HEK293 (cell line): ENCODE measurements around the gene NRIP2.
A peak's percentile ranks its signal among the peaks of the same experiment; 100 is the strongest.

Source experiments
- CTCF ChIA-PET: fragments of 350-600 bp; formaldehyde crosslinking; extraction: SDS; loops from one replicate; lab custom pipeline; 2021; ENCODE audit warnings: antibody characterized with exemption; lab: Yijun Ruan, JAX
- POLR2A ChIA-PET: fragments of 300-600 bp; formaldehyde crosslinking; extraction: SDS; loops from one replicate; lab custom pipeline; 2020; ENCODE audit warnings: antibody characterized with exemption, inconsistent platforms; lab: Yijun Ruan, JAX
- H3K27ac ChIP-seq: fragments of 200-500 bp; sonication (Bioruptor generic); 2 replicates; pipeline ENCODE4 v1.5.1; 2014; ENCODE audit warnings: low read depth, low read length, control low read depth, inconsistent platforms; ENCODE audit errors: extremely low read depth
- H3K36me3 ChIP-seq, 2 experiments: fragments of 200-500 bp in 1 of 2; sonication (Bioruptor generic) in 1 of 2; 1 replicate in 1 of 2; 2 replicates in 1 of 2; pipeline ENCODE4 v1.5.1; 2014 to 2017; ENCODE audit warnings: inconsistent platforms in 2 of 2, low read length in 2 of 2; ENCODE audit not compliant: control insufficient read depth in 2 of 2, insufficient read depth in 1 of 2
- H3K4me1 ChIP-seq: fragments of 200-500 bp; sonication (Bioruptor generic); 2 replicates; pipeline ENCODE4 v1.5.1; 2014; ENCODE audit warnings: mild to moderate bottlenecking, low read length, inconsistent platforms; ENCODE audit not compliant: control insufficient read depth, insufficient read depth
- H3K4me3 ChIP-seq: 2 replicates; pipeline ENCODE4 v1.5.1; 2011; ENCODE audit warnings: low read depth, mild to moderate bottlenecking, control low read depth, low read length, moderate library complexity
- H3K9me3 ChIP-seq: fragments of 200-500 bp; sonication (Bioruptor generic); 2 replicates; pipeline ENCODE4 v1.5.1; 2014; ENCODE audit warnings: low read depth, low read length, inconsistent platforms; ENCODE audit not compliant: control insufficient read depth, insufficient read depth
- GLIS2 ChIP-seq: fragments of 450-650 bp; formaldehyde crosslinking; IDR thresholded peaks from 2 replicates; pipeline ENCODE4 v1.5.1; 2016; ENCODE audit warnings: missing biosample characterization, missing genetic modification characterization
- KLF9 ChIP-seq: fragments of 450-650 bp; formaldehyde crosslinking; IDR thresholded peaks from 2 replicates; pipeline ENCODE4 v1.5.1; 2016; ENCODE audit warnings: missing biosample characterization, missing genetic modification characterization, low read depth
- PRDM1 ChIP-seq: fragments of 450-650 bp; formaldehyde crosslinking; IDR thresholded peaks from 2 replicates; pipeline ENCODE4; 2016; ENCODE audit warnings: missing biosample characterization, missing genetic modification characterization
- SALL2 ChIP-seq: fragments of 450-650 bp; formaldehyde crosslinking; IDR thresholded peaks from 2 replicates; pipeline ENCODE4 v1.5.0; 2017; ENCODE audit warnings: missing biosample characterization, mild to moderate bottlenecking, missing genetic modification characterization, borderline replicate concordance
- SP2 ChIP-seq: fragments of 450-650 bp; formaldehyde crosslinking; IDR thresholded peaks from 2 replicates; pipeline ENCODE4 v1.5.1; 2016; ENCODE audit warnings: missing biosample characterization, missing genetic modification characterization
- WT1 ChIP-seq: fragments of 450-650 bp; formaldehyde crosslinking; IDR thresholded peaks from 2 replicates; pipeline ENCODE4 v1.5.1; 2016; ENCODE audit warnings: missing biosample characterization, missing genetic modification characterization
- ZBTB20 ChIP-seq: fragments of 450-650 bp; formaldehyde crosslinking; IDR thresholded peaks from 2 replicates; pipeline ENCODE4 v1.5.1; 2016; ENCODE audit warnings: missing biosample characterization, missing genetic modification characterization
- ZBTB8A ChIP-seq: fragments of 450-650 bp; formaldehyde crosslinking; IDR thresholded peaks from 2 replicates; pipeline ENCODE4 v1.5.1; 2016; ENCODE audit warnings: missing biosample characterization, missing genetic modification characterization
- ZFHX2 ChIP-seq: fragments of 450-650 bp; formaldehyde crosslinking; conservative IDR thresholded peaks from 2 replicates; pipeline ENCODE4 v1.5.1; 2016; ENCODE audit warnings: missing biosample characterization, missing genetic modification characterization
- ZFP3 ChIP-seq: fragments of 450-650 bp; formaldehyde crosslinking; IDR thresholded peaks from 2 replicates; pipeline ENCODE4 v1.5.1; 2016; ENCODE audit warnings: low read depth, missing biosample characterization, missing genetic modification characterization
- ZNF202 ChIP-seq: fragments of 450-650 bp; formaldehyde crosslinking; IDR thresholded peaks from 2 replicates; pipeline ENCODE4 v1.5.1; 2016; ENCODE audit warnings: missing biosample characterization, missing genetic modification characterization, borderline replicate concordance
- ZNF266 ChIP-seq: fragments of 450-650 bp; formaldehyde crosslinking; IDR thresholded peaks from 2 replicates; pipeline ENCODE4 v1.5.1; 2016; ENCODE audit warnings: missing biosample characterization, missing genetic modification characterization, low read depth
- ZNF335 ChIP-seq: fragments of 450-650 bp; formaldehyde crosslinking; conservative IDR thresholded peaks from 2 replicates; pipeline ENCODE4 v1.5.1; 2016; ENCODE audit warnings: missing biosample characterization, missing genetic modification characterization
- ZNF501 ChIP-seq: fragments of 450-650 bp; formaldehyde crosslinking; IDR thresholded peaks from 2 replicates; pipeline ENCODE4 v1.5.1; 2016; ENCODE audit warnings: missing biosample characterization, missing genetic modification characterization
- ZNF518A ChIP-seq: fragments of 450-650 bp; formaldehyde crosslinking; conservative IDR thresholded peaks from 2 replicates; pipeline ENCODE4 v1.5.1; 2016; ENCODE audit warnings: low read depth, missing biosample characterization, missing genetic modification characterization
- ZNF521 ChIP-seq: fragments of 450-650 bp; formaldehyde crosslinking; IDR thresholded peaks from 2 replicates; pipeline ENCODE4 v1.5.1; 2017; ENCODE audit warnings: missing biosample characterization, mild to moderate bottlenecking, missing genetic modification characterization
- ZNF707 ChIP-seq: fragments of 450-650 bp; formaldehyde crosslinking; IDR thresholded peaks from 2 replicates; pipeline ENCODE4 v1.5.1; 2016; ENCODE audit warnings: missing biosample characterization, missing genetic modification characterization
- ZNF837 ChIP-seq: fragments of 450-650 bp; formaldehyde crosslinking; IDR thresholded peaks from 2 replicates; pipeline ENCODE4 v1.5.1; 2016; ENCODE audit warnings: missing biosample characterization, missing genetic modification characterization
- ZNF843 ChIP-seq: fragments of 450-650 bp; formaldehyde crosslinking; IDR thresholded peaks from 2 replicates; pipeline ENCODE4 v1.5.1; 2016; ENCODE audit warnings: missing biosample characterization, missing genetic modification characterization
- TF ChIP-seq, protein P1 (sequence below): fragments of 450-650 bp; formaldehyde crosslinking; IDR thresholded peaks from 2 replicates; pipeline ENCODE4 v1.5.1; 2016; ENCODE audit warnings: missing biosample characterization, missing genetic modification characterization
- TF ChIP-seq, protein P2 (sequence below): fragments of 450-650 bp; formaldehyde crosslinking; IDR thresholded peaks from 2 replicates; pipeline ENCODE4 v1.5.1; 2016; ENCODE audit warnings: missing biosample characterization, missing genetic modification characterization
- TF ChIP-seq, protein P3 (sequence below): fragments of 450-650 bp; formaldehyde crosslinking; IDR thresholded peaks from 2 replicates; pipeline ENCODE4 v1.5.1; 2017; ENCODE audit warnings: missing biosample characterization, missing genetic modification characterization

The NRIP2 gene

DNA sequence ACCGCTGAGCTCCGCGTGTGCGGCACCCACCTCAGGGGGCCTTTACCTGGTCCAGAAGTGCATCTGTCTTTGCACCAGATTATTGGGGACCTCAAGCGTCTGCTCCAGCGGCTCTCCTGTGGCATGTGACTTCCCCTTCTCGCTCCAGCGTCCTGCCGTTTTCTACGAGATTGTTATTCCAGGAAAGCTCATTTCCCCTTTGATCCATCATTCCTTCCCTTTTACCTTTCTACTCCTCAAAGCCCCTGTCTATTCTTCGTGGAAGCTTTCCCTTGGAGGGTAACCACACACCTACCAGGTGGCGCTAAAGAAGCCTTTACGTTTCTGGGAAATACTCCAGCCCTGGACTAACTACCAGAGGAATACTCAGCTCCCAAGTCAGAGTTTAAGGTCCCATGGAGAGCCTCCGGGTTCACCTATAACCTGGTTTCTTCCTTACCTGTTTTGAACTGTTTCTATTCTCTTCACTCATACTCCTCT lies 38.6 kb downstream of the NRIP2 start:
- H3K9me3 ChIP-seq, result no peaks in the 10 kb centered on the region
- TF ChIP-seq ZNF518A (tag by site-specific recombination) (no peak), PRDM1 (tag by site-specific recombination) (peak; percentile 92), ZNF335 (tag by site-specific recombination) (0 out of 2 replicates have a peak, but pooled peaks have one; percentile 50), SALL2 (tag by site-specific recombination) (no peak)
- TF ChIP-seq, protein P1, sequence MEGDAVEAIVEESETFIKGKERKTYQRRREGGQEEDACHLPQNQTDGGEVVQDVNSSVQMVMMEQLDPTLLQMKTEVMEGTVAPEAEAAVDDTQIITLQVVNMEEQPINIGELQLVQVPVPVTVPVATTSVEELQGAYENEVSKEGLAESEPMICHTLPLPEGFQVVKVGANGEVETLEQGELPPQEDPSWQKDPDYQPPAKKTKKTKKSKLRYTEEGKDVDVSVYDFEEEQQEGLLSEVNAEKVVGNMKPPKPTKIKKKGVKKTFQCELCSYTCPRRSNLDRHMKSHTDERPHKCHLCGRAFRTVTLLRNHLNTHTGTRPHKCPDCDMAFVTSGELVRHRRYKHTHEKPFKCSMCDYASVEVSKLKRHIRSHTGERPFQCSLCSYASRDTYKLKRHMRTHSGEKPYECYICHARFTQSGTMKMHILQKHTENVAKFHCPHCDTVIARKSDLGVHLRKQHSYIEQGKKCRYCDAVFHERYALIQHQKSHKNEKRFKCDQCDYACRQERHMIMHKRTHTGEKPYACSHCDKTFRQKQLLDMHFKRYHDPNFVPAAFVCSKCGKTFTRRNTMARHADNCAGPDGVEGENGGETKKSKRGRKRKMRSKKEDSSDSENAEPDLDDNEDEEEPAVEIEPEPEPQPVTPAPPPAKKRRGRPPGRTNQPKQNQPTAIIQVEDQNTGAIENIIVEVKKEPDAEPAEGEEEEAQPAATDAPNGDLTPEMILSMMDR (tag by site-specific recombination), result 0 out of 2 replicates have a peak, but pooled peaks have one; percentile 14
- H3K4me3 ChIP-seq, result peak overlapping the region; percentile 73
- peak overlapping the region; percentile 88; the same call in 1 of the 2 replicates for H3K27ac ChIP-seq
- CTCF ChIA-PET, result interaction anchor here (0.6 to 2.0 kb wide), 9 partner anchors 10 to 238 kb away, joined by 3 to 8 read pairs (median 3); partner anchors contain the start of gene ITFG2
- POLR2A ChIA-PET, result interaction anchor here (0.6 to 1.3 kb wide), 5 partner anchors 8 to 59 kb away, joined by 3 to 8 read pairs (median 4); no protein-coding TSS in a partner anchor
- peaks cover 36 to 53% of the 10 kb centered on the region in 2 experiments for H3K36me3 ChIP-seq
- H3K4me1 ChIP-seq, result peaks cover 3% of the 10 kb centered on the region; the same call in 1 of the 2 replicates

DNA sequence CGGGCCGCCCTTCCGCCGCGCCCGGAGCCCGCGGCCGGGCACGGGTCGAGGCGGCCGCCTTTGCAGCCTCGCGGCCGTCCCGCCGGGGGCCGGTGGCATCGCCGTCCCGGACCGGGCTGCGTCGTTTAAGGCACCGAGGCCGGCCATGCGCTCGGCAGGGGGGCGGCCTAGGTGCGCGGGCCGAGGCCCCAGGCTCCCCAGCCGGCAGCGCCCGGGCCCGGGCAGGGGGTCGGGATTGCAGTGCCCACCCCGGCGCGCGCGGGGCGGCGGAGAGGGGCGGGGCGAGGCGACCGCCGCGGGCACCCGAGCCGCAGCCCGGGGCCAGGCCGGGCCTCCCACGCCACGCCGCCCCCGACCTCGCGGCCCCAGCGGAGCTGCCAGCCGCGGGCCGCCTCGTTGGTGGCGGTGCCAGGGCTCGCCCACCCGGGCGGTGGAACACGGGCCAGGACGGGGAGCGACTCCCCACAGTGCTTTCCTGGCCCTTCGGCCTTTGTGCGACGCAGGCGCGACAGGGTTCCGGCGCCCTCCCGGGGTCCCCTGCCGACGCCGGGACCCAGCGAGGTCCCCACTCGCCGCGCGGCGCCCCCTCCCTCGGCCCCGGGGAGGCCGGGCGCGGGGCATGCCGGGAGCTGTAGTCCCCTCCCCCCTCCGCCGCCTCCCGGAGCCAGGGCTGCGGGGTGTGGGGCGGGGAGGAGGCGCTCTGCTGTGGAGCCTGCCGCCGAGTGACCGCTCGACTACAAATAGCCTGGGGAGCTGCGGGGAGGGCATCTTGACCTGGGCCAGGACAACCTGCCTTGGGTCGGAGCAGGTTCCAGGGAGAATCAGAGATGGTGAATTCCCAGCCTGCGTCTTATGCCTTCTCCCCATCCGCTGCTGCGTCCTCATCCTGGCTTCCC lies 39.3 kb downstream of the NRIP2 start:
- Histone ChIP-seq H3K4me1 (peaks cover 3% of the 10 kb centered on the region; the same call in 1 of the 2 replicates), H3K27ac (peak overlapping the region; percentile 88; the same call in 1 of the 2 replicates), H3K4me3 (peak overlapping the region; percentile 73), H3K36me3 (peaks cover 31 to 47% of the 10 kb centered on the region in 2 experiments), H3K9me3 (no peaks in the 10 kb centered on the region)
- ChIA-PET CTCF (interaction anchor here (0.6 to 2.0 kb wide), 8 partner anchors 11 to 149 kb away, joined by 3 to 8 read pairs (median 4); partner anchors contain the start of gene ITFG2), POLR2A (interaction anchor here (0.7 to 1.3 kb wide), 6 partner anchors 9 to 81 kb away, joined by 3 to 11 read pairs (median 4); partner anchors contain the start of genes FOXM1, ITFG2 and RHNO1)
- TF ChIP-seq GLIS2 (tag by site-specific recombination) (peak; percentile 86), ZNF843 (tag by site-specific recombination) (0 out of 2 replicates have a peak, but pooled peaks have one; percentile 28), ZNF202 (tag by site-specific recombination) (no peak), ZNF266 (tag by site-specific recombination) (no peak), ZFP3 (tag by site-specific recombination) (no peak), KLF9 (tag by site-specific recombination) (peak; percentile 24; the same call in 1 of the 2 replicates), ZNF837 (tag by site-specific recombination) (no peak), ZNF521 (tag by site-specific recombination) (no peak), ZNF707 (tag by site-specific recombination) (no peak), WT1 (tag by site-specific recombination) (0 out of 2 replicates have a peak, but pooled peaks have one; percentile 30), ZBTB20 (peak; percentile 44; the same call in 1 of the 2 replicates), SP2 (tag by site-specific recombination) (no peak), ZFHX2 (tag by site-specific recombination) (peak; percentile 73), ZNF501 (tag by site-specific recombination) (0 out of 2 replicates have a peak, but pooled peaks have one; percentile 52), ZBTB8A (tag by site-specific recombination) (peak; percentile 42; the same call in 1 of the 2 replicates)
- TF ChIP-seq, protein P2, sequence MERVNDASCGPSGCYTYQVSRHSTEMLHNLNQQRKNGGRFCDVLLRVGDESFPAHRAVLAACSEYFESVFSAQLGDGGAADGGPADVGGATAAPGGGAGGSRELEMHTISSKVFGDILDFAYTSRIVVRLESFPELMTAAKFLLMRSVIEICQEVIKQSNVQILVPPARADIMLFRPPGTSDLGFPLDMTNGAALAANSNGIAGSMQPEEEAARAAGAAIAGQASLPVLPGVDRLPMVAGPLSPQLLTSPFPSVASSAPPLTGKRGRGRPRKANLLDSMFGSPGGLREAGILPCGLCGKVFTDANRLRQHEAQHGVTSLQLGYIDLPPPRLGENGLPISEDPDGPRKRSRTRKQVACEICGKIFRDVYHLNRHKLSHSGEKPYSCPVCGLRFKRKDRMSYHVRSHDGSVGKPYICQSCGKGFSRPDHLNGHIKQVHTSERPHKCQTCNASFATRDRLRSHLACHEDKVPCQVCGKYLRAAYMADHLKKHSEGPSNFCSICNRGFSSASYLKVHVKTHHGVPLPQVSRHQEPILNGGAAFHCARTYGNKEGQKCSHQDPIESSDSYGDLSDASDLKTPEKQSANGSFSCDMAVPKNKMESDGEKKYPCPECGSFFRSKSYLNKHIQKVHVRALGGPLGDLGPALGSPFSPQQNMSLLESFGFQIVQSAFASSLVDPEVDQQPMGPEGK (tag by site-specific recombination), result peak; percentile 87
- TF ChIP-seq, protein P3, sequence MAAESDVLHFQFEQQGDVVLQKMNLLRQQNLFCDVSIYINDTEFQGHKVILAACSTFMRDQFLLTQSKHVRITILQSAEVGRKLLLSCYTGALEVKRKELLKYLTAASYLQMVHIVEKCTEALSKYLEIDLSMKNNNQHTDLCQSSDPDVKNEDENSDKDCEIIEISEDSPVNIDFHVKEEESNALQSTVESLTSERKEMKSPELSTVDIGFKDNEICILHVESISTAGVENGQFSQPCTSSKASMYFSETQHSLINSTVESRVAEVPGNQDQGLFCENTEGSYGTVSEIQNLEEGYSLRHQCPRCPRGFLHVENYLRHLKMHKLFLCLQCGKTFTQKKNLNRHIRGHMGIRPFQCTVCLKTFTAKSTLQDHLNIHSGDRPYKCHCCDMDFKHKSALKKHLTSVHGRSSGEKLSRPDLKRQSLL (tag by site-specific recombination), result peak; percentile 54; the same call in 1 of the 2 replicates
